Heart left ventricle (tissue), 13 donors: ENCODE measurements around the gene SPIRE1.

Experiments
- POLR2A ChIP-seq, 2 donors: fragments of 450-650 bp; IDR thresholded peaks; one replicate each; pipeline ENCODE4 v1.6.1; 2017; ENCODE audit warnings: antibody characterized with exemption in 2 of 2, mild to moderate bottlenecking in 2 of 2, moderate library complexity in 2 of 2
- TF ChIP-seq, protein P1 (sequence below), 12 donors: fragments of 200-600 bp; sonication (generic) in 4 of 12; IDR thresholded peaks; one replicate each; pipeline versions ENCODE4 v1.5.0 to v1.8.0; 2018 to 2022; ENCODE audit warnings: antibody characterized with exemption in 12 of 12, mild to moderate bottlenecking in 5 of 12
- donor health status: ischemic (EF 13 %, LVEDD 7.1; RV severe dilation, severe dysfunction).
- donor health status: DM: no; HTN: yes; CAD: no.
- donor health status: DM: no; HTN: no; CAD: no.
- donor health status: ischemic (EF 25% LVEDD 6.9; RV normal size, moderate dysfunction).
- donor health status: ischemic (EF 25% LVEDD 5.7; RV mildly dilated, moderate dysfunction).
- donor health status: ischemic (EF 35%, LVEDD 5.7; RV mildly dilated, moderate dysfunction).
- donor health status: nonischemic (EF 11% LVEDD 7.7; RV severe dilation, severe dysfunction).
- donor health status: DM: yes; HTN: yes; CAD: no.
- donor health status: PGD.
- donor health status: ischemic (EF 29% LVEDD 5.4; RV normal size, mild dysfunction).
- donor health status: nonischemic (EF 23%, LVEDD 6.1; RV moderate dilation, normal function).

DNA sequence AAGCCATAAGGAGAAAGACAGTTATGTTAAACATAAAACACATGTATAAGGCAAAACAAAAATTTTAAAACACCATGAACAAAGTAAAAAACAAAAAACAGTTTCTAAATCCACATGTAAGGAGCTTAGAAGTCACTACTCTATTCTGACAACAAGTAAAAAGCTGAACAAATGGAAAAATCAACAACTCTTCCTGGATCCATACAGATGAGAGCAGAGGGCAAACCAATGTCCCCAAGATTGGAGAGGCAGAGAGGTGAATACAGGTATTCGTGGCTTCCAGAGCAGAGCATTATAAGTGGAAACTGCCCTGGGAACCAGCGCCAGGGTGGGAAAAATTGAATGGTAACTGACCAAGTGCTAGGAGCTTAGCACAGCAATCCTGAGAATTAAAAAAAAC lies 93.5 kb downstream of the SPIRE1 start:
- TF ChIP-seq, protein P1, sequence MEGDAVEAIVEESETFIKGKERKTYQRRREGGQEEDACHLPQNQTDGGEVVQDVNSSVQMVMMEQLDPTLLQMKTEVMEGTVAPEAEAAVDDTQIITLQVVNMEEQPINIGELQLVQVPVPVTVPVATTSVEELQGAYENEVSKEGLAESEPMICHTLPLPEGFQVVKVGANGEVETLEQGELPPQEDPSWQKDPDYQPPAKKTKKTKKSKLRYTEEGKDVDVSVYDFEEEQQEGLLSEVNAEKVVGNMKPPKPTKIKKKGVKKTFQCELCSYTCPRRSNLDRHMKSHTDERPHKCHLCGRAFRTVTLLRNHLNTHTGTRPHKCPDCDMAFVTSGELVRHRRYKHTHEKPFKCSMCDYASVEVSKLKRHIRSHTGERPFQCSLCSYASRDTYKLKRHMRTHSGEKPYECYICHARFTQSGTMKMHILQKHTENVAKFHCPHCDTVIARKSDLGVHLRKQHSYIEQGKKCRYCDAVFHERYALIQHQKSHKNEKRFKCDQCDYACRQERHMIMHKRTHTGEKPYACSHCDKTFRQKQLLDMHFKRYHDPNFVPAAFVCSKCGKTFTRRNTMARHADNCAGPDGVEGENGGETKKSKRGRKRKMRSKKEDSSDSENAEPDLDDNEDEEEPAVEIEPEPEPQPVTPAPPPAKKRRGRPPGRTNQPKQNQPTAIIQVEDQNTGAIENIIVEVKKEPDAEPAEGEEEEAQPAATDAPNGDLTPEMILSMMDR (IDR thresholded peaks at IDR 0.05) = no peak
- TF ChIP-seq POLR2A (IDR thresholded peaks at IDR 0.05) = no peak
